Stimulated activated CD8-positive, alpha-beta memory T cell treated with anti-CD3 and anti-CD28 coated beads, Interleukin-12 subunit alpha, Interleukin-12 subunit beta, amount 100 ng/mL, for 24 hours (primary cell): ENCODE measurements around the gene PKD1.
"Not testable (repeated sequence)": the region's sequence is repeated elsewhere in the genome, so short reads cannot be mapped to it uniquely, and the experiment has no call there.

Experiments used
- DNase-seq: peaks from one replicate; pipeline ENCODE4 v3.0.0-alpha.2; 2020; ENCODE audit errors: extremely low read depth

Gene PKD1

GRCh38 chr16:2123706-2124376 lies 11.9 kb downstream of the PKD1 start:
- DNase-seq = not testable (repeated sequence)

- not testable (repeated sequence) for DNase-seq
Observed at GRCh38 chr16:2122934-2123683, 12.6 kb downstream of the PKD1 start.

- DNase-seq = no peak
Observed at GRCh38 chr16:2122429-2122828, 13.3 kb downstream of the PKD1 start.

DNA sequence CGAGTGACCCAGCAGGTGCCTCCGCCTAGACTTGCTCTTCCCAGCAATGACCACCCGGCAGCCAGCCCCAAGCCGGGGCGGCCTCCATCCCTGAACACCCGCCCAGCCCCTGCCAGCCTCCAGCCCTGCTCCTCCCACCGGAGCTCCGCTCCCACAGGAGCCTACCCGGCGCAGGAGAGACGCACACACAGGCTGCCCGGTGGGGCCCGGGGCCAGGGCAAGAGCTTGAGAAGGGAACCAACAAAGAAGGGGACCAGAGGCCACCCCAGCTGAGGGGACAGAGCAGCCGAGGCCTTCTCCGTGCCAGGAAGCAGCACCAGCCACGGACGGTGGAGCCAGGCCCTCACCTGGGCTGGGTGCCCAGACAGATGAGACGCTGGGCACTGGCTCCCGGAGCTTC lies 13.8 kb downstream of the PKD1 start:
- DNase-seq = no peak

DNA sequence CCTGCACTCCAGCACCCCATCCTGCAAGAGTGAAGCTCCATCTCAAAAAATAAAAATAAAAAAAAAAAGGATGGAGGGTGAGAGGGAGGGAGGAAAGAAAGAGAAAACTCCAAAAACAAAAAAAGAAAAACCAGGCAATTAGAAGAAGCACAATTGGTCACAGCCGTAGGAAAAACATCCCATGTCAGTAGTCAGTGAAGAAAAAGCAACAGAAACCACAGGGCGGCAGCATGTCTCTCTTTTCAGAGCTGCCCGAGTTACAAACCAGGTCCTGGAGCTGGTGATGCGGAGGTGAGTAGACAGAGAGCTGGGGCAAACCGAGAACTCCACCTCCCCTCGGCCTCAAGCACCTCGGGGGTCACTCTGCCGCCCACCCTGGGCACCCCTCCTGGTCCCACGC lies 14.4 kb downstream of the PKD1 start:
- DNase-seq = not testable (repeated sequence)

DNA sequence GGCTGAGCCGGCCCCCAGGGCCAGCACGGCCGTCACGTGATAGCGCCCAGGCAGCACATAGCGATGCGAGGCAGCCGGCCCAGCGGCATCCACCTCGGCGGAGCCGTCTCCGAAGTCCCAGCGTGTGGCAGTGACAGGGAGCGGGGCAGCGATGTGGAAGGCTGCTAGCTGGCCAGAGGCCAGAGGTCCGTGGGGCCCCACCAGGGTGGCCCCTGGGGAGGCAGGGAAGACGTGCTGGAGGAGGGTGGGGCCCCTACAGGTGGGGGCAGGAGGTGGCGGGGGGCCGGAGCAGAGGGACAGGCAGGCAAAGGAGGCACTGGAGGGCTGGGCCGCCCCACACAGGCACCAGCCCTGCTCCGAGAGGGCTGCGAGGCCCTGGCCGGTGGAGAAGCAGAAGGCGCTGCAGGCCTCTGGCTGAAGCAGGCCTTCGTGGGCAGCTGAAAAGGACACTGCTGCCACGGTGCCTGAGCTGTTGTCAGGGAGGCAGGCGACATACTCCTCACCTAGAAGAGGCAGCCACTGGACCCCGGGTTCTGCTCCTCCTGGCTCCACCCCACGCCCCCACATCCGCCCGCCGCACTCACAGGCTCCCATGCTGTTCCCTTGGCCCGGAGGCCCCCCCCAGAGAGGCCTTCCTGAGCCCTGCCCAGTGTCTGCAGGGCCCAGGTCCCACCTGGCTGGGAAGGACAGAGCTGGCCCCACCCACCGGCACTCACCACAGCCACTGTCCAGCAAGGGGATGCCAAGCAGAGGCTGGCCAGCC lies 17.6 kb downstream of the PKD1 start:
- not testable (repeated sequence) for DNase-seq

- not testable (repeated sequence) for DNase-seq
Observed at GRCh38 chr16:2117341-2117740, 18.4 kb downstream of the PKD1 start.

DNA sequence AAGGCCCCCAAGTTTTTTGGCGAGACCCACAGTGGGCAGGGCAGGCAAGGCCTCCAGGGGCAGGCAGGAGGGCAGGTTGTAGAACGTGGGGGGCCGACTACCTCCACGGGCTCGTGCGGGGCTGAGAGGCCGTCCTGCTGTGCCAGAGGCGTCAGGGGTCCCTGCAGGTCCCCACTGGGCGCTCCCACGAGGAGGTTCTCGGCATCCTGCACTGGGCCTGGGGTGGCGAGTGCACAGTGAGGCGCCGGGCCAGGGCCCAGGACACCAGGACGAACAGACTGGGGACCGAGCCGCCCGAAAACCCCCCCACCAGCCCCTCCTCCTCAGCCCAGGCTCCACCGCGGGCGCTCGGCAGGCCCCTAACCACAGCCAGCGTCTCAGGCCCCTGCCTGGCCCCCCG lies 19.3 kb downstream of the PKD1 start:
- not testable (repeated sequence) for DNase-seq

DNA sequence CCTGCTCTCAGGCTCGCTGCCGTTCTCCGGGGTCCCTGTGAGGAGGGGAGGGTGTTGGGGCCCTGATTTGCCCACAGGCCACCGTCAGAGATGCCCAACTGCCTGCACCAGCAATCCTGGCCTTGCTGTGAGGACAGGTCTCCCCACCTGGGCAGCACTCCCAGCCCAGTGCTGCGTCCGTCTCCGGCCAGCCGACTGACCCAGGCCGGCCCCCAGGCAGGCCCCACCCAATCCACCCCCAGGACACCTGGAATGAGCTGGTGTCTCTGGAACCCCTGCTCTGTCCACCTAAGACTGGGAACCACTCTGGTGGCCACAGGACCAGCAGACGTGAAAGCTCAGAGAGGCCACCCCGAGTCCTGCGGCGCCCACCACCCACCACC lies 20.1 kb downstream of the PKD1 start:
- DNase-seq = no peak

- not testable (repeated sequence) for DNase-seq
Observed at GRCh38 chr16:2114885-2115590, 20.7 kb downstream of the PKD1 start.

GRCh38 chr16:2114225-2114624 lies 21.5 kb downstream of the PKD1 start:
- DNase-seq = not testable (repeated sequence)

DNA sequence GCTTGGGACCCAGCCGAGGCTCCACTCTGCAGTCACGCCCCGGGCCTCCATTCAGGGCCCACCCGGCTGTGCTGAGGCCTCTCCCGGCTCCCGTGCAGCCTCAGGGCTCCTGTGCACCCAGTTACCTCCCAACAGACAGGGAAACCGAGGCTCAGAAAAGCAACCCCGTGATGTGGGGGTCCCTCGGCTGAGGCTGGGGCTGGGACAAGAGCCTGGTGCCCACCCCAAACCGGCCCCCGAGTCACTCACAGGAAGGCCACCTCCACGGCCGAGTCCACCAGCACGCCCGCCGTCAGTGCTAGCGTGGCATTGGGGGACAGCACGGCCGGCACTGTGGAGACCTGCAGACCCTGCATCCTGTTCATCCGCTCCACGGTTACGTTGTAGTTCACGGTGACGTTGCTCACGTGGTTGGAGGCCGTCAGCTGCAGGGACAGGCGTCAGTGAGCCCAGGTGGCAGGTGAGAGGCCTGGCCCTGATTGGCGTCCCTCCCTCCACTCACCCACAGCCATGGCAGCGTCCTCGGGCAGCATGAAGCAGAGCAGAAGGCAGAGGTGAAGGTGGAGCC lies 23.1 kb downstream of the PKD1 start:
- DNase-seq = not testable (repeated sequence)

GRCh38 chr16:2111412-2112335 lies 24.0 kb downstream of the PKD1 start:
- not testable (repeated sequence) for DNase-seq

DNA sequence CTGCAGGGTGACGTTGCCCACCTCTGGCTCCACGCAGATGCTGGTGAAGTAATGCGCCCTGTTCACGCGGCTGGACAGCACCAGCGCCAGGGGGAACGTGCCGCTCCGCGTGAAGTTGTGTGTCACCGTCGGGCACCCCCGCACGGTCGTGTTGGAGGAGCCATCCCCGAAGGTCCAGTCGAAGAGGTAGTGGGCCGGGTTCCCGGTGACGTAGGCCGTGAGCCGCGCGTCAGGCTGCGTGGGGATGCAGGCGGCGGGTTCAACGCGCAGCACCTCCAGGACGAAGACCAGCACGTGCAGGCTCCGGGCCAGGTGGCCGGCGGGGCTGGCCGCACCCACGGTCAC lies 24.7 kb downstream of the PKD1 start:
- DNase-seq = not testable (repeated sequence)

- DNase-seq = not testable (repeated sequence)
Observed at GRCh38 chr16:2110332-2111008, 25.2 kb downstream of the PKD1 start.

DNA sequence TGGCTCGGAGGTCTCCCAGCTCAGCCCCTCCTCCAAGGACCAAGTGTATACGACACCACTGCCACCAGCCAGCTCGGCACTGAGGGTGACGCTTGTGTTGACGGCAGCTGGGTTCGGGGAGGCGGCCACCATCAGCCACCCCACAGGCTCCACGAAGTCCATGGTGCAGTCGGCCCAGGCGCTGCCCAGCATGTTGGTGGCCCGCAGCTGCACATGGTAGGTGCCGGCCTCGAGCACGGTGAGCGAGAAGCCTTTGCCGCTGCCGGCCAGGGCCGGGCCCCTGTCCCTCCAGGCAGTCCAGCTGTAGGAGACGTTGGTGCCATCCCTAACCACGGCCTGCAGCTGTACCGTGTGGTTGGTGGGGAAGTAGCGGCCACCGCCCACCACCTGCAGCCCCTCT lies 25.8 kb downstream of the PKD1 start:
- DNase-seq = not testable (repeated sequence)

DNA sequence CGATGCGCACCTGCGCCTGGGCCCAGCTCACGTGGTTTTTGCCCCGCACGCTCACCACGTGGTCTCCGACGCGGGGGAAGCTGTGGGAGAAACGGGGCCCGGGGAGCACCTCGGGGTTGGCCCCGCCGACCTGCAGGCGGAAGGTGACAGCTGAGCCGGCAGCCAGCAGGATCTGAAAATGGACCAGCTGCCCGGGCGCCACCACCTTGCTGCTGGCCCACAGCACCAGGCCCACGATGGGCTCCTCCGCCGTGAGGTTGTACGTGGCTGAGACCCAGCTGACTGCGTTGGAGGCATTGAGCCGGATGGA lies 26.5 kb downstream of the PKD1 start:
- DNase-seq = not testable (repeated sequence)

GRCh38 chr16:2108446-2109270 lies 27.0 kb downstream of the PKD1 start:
- not testable (repeated sequence) for DNase-seq

DNA sequence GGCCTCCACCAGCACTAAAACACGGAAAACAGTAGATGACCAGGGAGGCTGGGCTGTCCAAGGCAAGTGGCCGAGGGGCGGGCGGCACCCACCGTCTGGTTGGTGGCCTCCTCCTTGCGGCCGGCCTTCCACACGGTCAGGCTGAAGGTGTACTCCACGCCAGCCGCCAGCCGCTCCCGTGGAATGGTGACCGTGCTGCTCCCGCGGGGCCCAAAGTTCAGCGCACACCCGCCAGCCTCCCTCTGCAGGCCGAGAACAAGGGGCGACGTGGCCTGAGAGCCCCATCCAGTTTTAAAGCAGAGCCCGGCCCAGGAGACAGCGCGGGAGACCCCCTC lies 27.9 kb downstream of the PKD1 start:
- DNase-seq = not testable (repeated sequence)
